Ectodermal cell (in vitro differentiated cells): Measurements from ENCODE around the gene NPIPB2.
"Not testable (repeated sequence)": the region's sequence is repeated elsewhere in the genome, so short reads cannot be mapped to it uniquely, and the experiment has no call there.

Experiments used
- H3K27ac ChIP-seq: 2 replicates; pipeline ENCODE4 v1.7.0; 2013; ENCODE audit warnings: mild to moderate bottlenecking, low read depth, low read length; ENCODE audit not compliant: insufficient read depth, poor library complexity, severe bottlenecking
- H3K27me3 ChIP-seq: 2 replicates; pipeline ENCODE4 v1.7.0; 2013; ENCODE audit warnings: mild to moderate bottlenecking, low read length; ENCODE audit not compliant: insufficient read depth, control insufficient read depth, poor library complexity, severe bottlenecking
- H3K36me3 ChIP-seq: one replicate; pipeline ENCODE4 v1.7.0; 2013; ENCODE audit warnings: low read length; ENCODE audit not compliant: control insufficient read depth, insufficient read depth
- H3K4me1 ChIP-seq: one replicate; pipeline ENCODE4 v1.7.0; 2013; ENCODE audit warnings: low read length; ENCODE audit not compliant: control insufficient read depth, insufficient read depth
- H3K4me3 ChIP-seq: 2 replicates; pipeline ENCODE4 v1.7.0; 2013; ENCODE audit warnings: low read depth, low read length, control low read depth; ENCODE audit not compliant: insufficient read depth
- H3K9me3 ChIP-seq: 2 replicates; pipeline ENCODE4 v1.7.0; 2013; ENCODE audit warnings: mild to moderate bottlenecking, low read length, moderate library complexity; ENCODE audit not compliant: control insufficient read depth
- WGBS, 2 experiments: methylation state at CpG; one replicate each; pipeline ENCODE4 v1.1.7; 2013; ENCODE audit warnings: missing lambda C conversion rate in 2 of 2; 5-methylcytosine and 5-hydroxymethylcytosine counted together

NPIPB2 gene

DNA sequence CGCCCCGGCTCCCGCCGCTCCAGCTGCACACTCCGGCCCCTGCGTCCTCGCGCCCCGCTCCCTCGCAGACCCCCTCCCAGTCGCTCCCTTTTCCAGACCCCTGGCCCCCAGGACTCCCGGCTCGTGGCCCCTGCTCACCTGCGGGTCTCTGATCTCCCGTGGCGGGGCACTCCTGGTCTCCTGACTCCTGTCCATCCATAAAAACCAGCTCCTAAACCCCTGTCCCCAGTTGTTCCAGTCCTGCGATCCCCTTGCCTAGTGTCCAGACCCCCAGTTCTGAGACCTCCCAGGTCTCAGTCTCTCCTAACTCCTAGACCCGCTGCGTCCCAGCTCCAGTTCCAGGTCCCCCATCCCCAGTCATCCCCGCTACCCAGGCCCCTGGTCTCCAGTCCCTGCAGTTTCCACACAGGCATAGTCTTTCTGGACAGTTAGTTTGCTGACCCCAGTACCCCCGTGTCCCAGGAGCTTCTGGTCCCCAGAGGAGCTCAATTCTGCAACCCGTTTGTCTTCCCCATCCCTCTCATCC is 35.1 kb upstream of the NPIPB2 start:
- no peak overlapping the region for H3K27ac ChIP-seq
- peaks cover 5% of the 10 kb centered on the region for H3K4me1 ChIP-seq
- H3K9me3 ChIP-seq = no peaks in the 10 kb centered on the region
- 1 to 2% methylated on average over 22 of the region's 22 CpGs for WGBS, 2 experiments
- no peaks in the 10 kb centered on the region for H3K27me3 ChIP-seq
- peak overlapping the region; percentile 94 for H3K4me3 ChIP-seq
- no peaks in the 10 kb centered on the region for H3K36me3 ChIP-seq

DNA sequence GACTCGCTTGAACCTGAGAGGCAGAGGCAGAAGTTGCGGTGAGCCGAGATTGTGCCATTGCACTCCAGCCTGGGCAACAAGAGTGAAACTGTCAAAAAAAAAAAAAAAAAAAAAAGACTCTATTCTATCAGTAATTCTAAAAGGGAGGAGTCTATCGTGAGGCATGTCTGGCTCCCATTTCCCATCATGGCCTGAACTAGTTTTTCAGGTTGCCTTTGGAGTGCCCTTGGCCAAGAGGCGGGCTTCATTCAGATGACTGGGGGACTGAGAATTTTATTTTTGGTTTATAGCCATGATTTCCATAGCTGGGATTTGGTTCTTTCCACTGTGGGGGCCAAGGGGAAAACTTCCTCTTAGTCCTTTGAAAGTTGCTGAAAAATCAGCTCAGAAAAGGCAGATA is 31.2 kb upstream of the NPIPB2 start:
- H3K4me1 ChIP-seq = peaks cover 5% of the 10 kb centered on the region
- H3K9me3 ChIP-seq = no peaks in the 10 kb centered on the region
- H3K4me3 ChIP-seq = no peak overlapping the region
- H3K36me3 ChIP-seq = no peaks in the 10 kb centered on the region
- 90 to 93% methylated on average over 5 of the region's 5 CpGs for WGBS, 2 experiments
- H3K27ac ChIP-seq = no peak overlapping the region
- H3K27me3 ChIP-seq = no peaks in the 10 kb centered on the region

DNA sequence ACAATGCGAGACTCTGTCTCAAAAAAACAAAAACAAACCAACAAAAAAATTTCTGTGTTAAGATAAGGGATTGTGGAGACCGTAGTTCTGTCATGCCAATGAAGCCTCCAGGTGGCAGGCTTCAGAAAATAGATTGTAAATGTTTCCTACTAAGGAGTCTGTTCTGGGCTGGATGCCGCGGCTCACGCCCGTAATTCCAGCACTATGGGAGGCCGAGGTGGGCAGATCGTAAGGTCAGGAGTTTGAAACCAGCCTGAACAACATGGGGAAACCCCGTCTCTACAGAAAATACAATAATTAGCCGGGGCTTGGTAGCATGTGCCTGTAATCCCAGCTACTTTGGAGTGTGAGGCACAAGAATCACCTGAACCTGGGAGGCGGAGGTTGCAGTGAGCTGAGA is 30.3 kb upstream of the NPIPB2 start:
- H3K4me1 ChIP-seq = no peaks in the 10 kb centered on the region
- no peak overlapping the region for H3K4me3 ChIP-seq
- WGBS, 2 experiments = 78 to 79% methylated on average over 10 to 11 of the region's 11 CpGs
- no peak overlapping the region for H3K27ac ChIP-seq
- H3K36me3 ChIP-seq = no peaks in the 10 kb centered on the region
- H3K9me3 ChIP-seq = no peaks in the 10 kb centered on the region
- no peaks in the 10 kb centered on the region for H3K27me3 ChIP-seq

DNA sequence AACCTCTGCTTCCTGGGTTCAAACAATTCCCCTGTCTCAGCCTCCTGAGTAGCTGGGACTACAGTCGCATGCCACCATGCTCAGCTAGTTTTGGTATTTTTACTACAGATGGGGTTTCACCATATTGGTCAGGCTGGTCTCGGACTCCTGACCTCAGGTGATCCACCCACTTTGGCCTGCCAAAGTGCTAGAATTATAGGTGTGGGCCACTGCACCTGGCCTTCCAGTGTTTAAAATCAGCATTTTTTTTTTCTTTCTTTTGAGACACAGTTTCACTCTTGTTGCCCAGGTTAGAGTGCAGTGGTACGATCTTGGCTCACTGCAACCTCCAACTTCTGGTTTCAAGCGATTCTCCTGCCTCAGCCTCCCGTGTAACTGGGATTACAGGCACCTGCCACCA is 28.4 kb upstream of the NPIPB2 start:
- not testable (repeated sequence) for H3K4me1 ChIP-seq, H3K9me3 ChIP-seq, H3K36me3 ChIP-seq, H3K27ac ChIP-seq, H3K4me3 ChIP-seq, H3K27me3 ChIP-seq
- WGBS, 2 experiments = 90% methylated on average over 5 of the region's 5 CpGs

DNA sequence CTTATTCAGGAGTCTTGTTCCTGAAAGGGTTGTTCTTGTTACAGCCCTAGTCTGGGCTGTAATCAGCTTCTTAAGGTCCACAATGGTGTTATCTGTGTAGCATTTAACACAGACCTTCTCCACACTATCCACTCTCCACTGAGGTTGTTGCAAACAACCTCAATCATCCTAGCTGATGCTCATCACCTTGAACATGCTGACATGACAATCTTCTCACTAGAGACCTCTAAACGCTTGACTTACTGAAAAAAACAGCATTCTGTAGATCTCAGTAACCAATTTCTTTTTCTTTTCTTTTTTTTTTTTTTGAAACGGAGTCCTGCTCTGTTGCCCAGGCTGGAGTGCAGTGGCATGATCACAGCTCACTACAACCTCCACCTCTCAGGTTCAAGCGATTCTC is 26.7 kb upstream of the NPIPB2 start:
- 84 to 89% methylated on average over 3 of the region's 3 CpGs for WGBS, 2 experiments
- Histone ChIP-seq H3K36me3 (no peaks in the 10 kb centered on the region), H3K27me3 (no peaks in the 10 kb centered on the region), H3K4me3 (no peak overlapping the region), H3K9me3 (no peaks in the 10 kb centered on the region), H3K27ac (no peak overlapping the region), H3K4me1 (no peaks in the 10 kb centered on the region)

DNA sequence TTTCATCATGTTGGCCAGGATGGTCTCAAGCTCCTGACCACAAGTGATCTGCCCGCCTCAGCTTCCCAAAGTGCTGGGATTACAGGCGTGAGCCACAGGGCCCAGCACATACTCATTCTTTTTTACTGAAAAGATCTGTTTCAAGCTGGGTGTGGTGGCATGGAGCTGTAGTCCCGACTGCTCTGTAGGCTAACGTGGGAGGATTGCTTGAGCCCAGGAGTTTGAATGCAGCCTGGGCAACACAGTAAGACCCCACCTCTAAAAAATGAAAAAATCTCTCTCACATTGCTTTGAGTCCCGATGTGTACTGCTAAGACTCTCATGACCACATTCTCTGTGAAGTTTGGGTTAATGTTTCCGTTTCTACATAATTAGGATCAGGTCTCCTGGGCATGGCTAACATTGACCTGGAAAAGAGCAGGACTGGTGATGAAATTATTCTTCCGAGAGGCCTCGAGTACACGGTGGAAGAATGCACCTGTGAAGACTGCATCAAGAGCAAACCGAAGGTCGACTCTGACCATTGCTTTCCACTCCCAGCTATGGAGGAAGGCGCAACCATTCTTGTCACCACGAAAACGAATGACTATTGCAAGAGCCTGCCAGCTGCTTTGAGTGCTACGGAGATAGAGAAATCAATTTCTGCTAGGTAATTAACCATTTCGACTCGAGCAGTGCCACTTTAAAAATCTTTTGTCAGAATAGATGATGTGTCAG is 25.5 kb upstream of the NPIPB2 start:
- no peaks in the 10 kb centered on the region for H3K4me1 ChIP-seq
- 88 to 90% methylated on average over 17 of the region's 17 CpGs for WGBS, 2 experiments
- H3K9me3 ChIP-seq = no peaks in the 10 kb centered on the region

DNA sequence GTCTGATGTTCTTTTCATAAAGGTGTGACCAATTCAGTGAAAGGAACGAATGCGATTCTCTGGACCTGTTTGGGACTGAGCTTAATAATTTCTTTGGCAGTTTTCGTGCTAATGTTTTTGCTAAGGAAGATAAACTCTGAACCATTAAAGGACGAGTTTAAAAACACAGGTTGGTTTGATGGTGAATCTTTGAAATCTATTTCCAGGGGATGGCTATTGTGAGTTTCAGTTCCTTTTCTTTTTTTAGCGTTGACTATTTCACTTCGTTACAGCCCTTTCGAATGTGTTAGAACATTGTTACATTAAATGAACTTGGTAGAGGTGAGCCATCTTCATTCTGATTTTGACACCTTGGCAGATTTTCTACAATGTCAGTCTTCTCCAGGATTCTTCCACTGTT is 24.3 kb upstream of the NPIPB2 start:
- H3K4me3 ChIP-seq = no peak overlapping the region
- 91 to 93% methylated on average over 4 to 7 of the region's 7 CpGs for WGBS, 2 experiments
- no peak overlapping the region for H3K27ac ChIP-seq
- no peaks in the 10 kb centered on the region for H3K4me1 ChIP-seq
- H3K36me3 ChIP-seq = no peaks in the 10 kb centered on the region
- H3K9me3 ChIP-seq = no peaks in the 10 kb centered on the region
- no peaks in the 10 kb centered on the region for H3K27me3 ChIP-seq

More for the DNA sequence above, 25.5 kb upstream of the NPIPB2 start:
- Histone ChIP-seq H3K27ac (no peak overlapping the region), H3K4me3 (no peak overlapping the region), H3K27me3 (no peaks in the 10 kb centered on the region), H3K36me3 (no peaks in the 10 kb centered on the region)

DNA sequence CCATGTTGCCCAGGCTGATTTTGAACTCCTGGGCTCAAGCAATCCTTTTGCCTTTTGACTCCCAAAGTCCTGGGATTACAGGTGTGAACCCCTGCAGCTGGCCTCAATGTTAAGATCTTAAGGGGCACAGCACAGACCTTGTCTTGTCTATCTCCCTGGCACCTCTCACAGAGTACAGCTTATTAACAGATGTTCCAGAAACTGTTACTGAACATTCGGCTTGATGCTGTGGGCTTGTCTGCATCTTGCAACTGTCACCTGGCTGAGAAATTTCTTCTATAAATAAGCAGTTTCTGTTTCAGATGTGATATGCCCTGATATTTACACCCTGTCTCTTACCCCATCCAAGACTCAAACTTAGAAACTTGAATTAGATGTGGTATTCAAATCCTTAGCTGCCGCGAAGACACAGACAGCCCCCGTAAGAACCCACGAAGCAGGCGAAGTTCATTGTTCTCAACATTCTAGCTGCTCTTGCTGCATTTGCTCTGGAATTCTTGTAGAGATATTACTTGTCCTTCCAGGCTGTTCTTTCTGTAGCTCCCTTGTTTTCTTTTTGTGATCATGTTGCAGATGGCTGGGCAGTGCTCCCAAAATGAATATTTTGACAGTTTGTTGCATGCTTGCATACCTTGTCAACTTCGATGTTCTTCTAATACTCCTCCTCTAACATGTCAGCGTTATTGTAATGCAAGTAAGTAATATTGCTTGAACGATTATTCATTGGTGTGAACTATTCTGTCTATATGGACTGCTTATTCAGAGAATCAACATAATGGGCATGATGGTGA is 23.1 kb upstream of the NPIPB2 start, which contains the start of gene TNFRSF17:
TNFRSF17 (plus strand) TSS at position 450 of the 791 bp plus-strand sequence; CDS start at position 565, 115 bp downstream.
- no peaks in the 10 kb centered on the region for H3K9me3 ChIP-seq
- H3K4me3 ChIP-seq = no peak within 1 kb of the TSS
- no peak within 1 kb of the TSS for H3K27ac ChIP-seq
- 85 to 86% methylated on average over 9 of the region's 9 CpGs for WGBS, 2 experiments
- H3K36me3 ChIP-seq = no peaks in the 10 kb centered on the region
- H3K4me1 ChIP-seq = no peaks in the 10 kb centered on the region
- no peaks in the 10 kb centered on the region for H3K27me3 ChIP-seq

DNA sequence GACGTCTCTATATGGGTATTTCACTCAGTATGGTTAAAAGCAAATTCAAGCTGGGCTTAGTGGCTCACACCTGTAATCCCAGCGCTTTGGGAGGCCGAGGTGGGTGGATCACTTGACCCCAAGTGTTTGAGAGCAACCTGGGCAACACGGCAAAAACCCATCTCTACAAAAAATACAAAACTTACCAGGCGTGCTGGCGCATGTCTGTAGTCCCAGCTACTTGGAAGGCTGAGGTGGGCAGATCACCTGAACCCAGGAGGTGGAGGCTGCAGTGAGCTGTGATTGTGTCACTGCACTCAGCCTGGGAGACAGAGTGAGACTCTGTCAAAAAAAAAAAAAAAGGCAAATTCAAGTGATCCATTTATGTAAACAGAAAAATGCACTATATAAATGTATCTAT is 21.9 kb upstream of the NPIPB2 start:
- no peak overlapping the region for H3K27ac ChIP-seq
- no peaks in the 10 kb centered on the region for H3K4me1 ChIP-seq
- H3K36me3 ChIP-seq = no peaks in the 10 kb centered on the region
- no peaks in the 10 kb centered on the region for H3K27me3 ChIP-seq
- H3K9me3 ChIP-seq = no peaks in the 10 kb centered on the region
- WGBS, 2 experiments = 89 to 95% methylated on average over 6 of the region's 6 CpGs
- no peak overlapping the region for H3K4me3 ChIP-seq

DNA sequence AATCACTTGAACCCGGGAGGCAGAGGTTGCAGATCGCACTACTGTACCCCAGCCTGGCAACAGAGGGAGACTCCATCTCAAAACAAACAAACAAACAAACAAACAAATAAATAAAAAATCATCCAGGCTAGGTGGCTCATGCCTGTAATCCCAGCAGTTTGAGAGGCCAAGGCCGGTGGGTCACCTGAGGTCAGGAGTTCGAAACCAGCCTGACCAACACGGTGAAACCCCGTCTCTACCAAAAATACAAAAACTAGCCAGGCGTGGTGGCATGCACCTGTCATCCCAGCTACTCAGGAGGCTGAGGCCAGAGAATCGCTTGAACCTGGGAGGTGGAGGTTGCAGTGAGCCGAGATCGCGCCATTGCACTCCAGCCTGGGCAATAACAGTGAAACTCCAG is 21.1 kb upstream of the NPIPB2 start:
- H3K9me3 ChIP-seq, H3K4me1 ChIP-seq, H3K27ac ChIP-seq, H3K4me3 ChIP-seq, H3K27me3 ChIP-seq, H3K36me3 ChIP-seq: not testable (repeated sequence)
- WGBS, 2 experiments = 93 to 94% methylated on average over 11 of the region's 11 CpGs
